Calu3 (cell line): ENCODE data around the gene ALG1. TPM values are rescaled to one million over a fixed set of nuclear protein-coding genes. Genes with fewer than 3 reads are reported as not detected.

ENCODE experiments used
- BruUV-seq: library from RNA; stranded (reverse); fragments of 400-500 nt; replicated peaks from 2 replicates; lab custom pipeline; 2021; lab: Mats Ljungman, UMichigan
- CTCF ChIA-PET: fragments of 300-600 bp; sonication (Branson Sonifier 250); formaldehyde crosslinking; loops from one replicate; lab custom pipeline; 2022; ENCODE audit warnings: antibody characterized with exemption; lab: Charles Lee
- DNase-seq: peaks from one replicate; pipeline ENCODE4 v3.0.0; 2022
- H3K27ac Mint-ChIP-seq: one replicate; pipeline ENCODE4 v1.8.0; 2022; ENCODE audit warnings: mixed read lengths; ENCODE audit not compliant: unreplicated experiment
- H3K27me3 Mint-ChIP-seq: one replicate; pipeline ENCODE4 v1.8.0; 2022; ENCODE audit warnings: mixed read lengths; ENCODE audit not compliant: unreplicated experiment
- H3K36me3 Mint-ChIP-seq: one replicate; pipeline ENCODE4 v1.8.0; 2022; ENCODE audit warnings: mild to moderate bottlenecking, moderate library complexity, mixed read lengths; ENCODE audit not compliant: insufficient read depth, unreplicated experiment
- H3K4me1 Mint-ChIP-seq: one replicate; pipeline ENCODE4 v1.8.0; 2022; ENCODE audit warnings: mild to moderate bottlenecking, low read depth, mixed read lengths; ENCODE audit not compliant: unreplicated experiment
- H3K4me3 Mint-ChIP-seq: one replicate; pipeline ENCODE4 v1.8.0; 2022; ENCODE audit warnings: mild to moderate bottlenecking, low read depth, moderate library complexity, mixed read lengths; ENCODE audit not compliant: unreplicated experiment
- H3K9me3 Mint-ChIP-seq: one replicate; pipeline ENCODE4 v1.8.0; 2022; ENCODE audit warnings: low read depth, mixed read lengths; ENCODE audit not compliant: unreplicated experiment
- CTCF ChIP-seq: fragments of 200-600 bp; IDR thresholded peaks from one replicate; pipeline ENCODE4 v1.8.0; 2022; ENCODE audit warnings: antibody characterized with exemption; ENCODE audit not compliant: unreplicated experiment
- intact Hi-C: fragments of 100-400 bp; cut with micrococcal nuclease; formaldehyde crosslinking; loops from one replicate; pipeline ENCODE4 v1.10.0; 2022; ENCODE audit not compliant: unreplicated experiment
- total RNA-seq: library from RNA; stranded (reverse); gene quantifications from 2 replicates; pipeline ENCODE4 v1.2.3, GENCODE V29; 2022

Gene ALG1
- total RNA-seq, 1 experiment from 2014 or later: 38.3 TPM

- Mint-ChIP-seq H3K4me3 (no peak overlapping the region), H3K27ac (no peak overlapping the region), H3K36me3 (peaks cover 21% of the 10 kb centered on the region), H3K9me3 (no peaks in the 10 kb centered on the region), H3K27me3 (peaks cover 8% of the 10 kb centered on the region), H3K4me1 (peaks cover 22% of the 10 kb centered on the region)
- no peak for DNase-seq
- intact Hi-C loops: no loop called here
- TF ChIP-seq CTCF: no peak
- BruUV-seq: no TSS peak
- CTCF ChIA-PET: interaction anchor here (0.7 kb wide), 1 partner anchor 359 kb away, joined by 4 read pairs; no protein-coding TSS in a partner anchor
Measured at GRCh38 chr16:5030251-5030870, 41.3 kb upstream of the ALG1 start.

GRCh38 chr16:5031601-5032000 is 40.0 kb upstream of the ALG1 start:
- no peak for DNase-seq
- Mint-ChIP-seq H3K4me3 (no peak overlapping the region), H3K4me1 (peaks cover 25% of the 10 kb centered on the region), H3K27me3 (peaks cover 20% of the 10 kb centered on the region), H3K36me3 (peaks cover 21% of the 10 kb centered on the region), H3K9me3 (no peaks in the 10 kb centered on the region), H3K27ac (no peak overlapping the region)
- CTCF ChIA-PET: no interaction called here
- intact Hi-C loops: no loop called here
- TF ChIP-seq CTCF: no peak
- no TSS peak for BruUV-seq

GRCh38 chr16:5032748-5033167 is 38.9 kb upstream of the ALG1 start:
- no peaks in the 10 kb centered on the region for H3K9me3 Mint-ChIP-seq
- TSS peak; percentile 68 for BruUV-seq
- peaks cover 30% of the 10 kb centered on the region for H3K27me3 Mint-ChIP-seq
- peaks cover 21% of the 10 kb centered on the region for H3K36me3 Mint-ChIP-seq
- TF ChIP-seq CTCF: no peak
- H3K27ac Mint-ChIP-seq: no peak overlapping the region
- CTCF ChIA-PET: interaction anchor here (0.6 kb wide), 1 partner anchor 62 kb away, joined by 5 read pairs; no protein-coding TSS in a partner anchor
- H3K4me1 Mint-ChIP-seq: peaks cover 25% of the 10 kb centered on the region
- intact Hi-C loops: loop anchor here (2.0 kb wide), 1 partner anchor 74 kb away; the partner anchor contains the start of gene SEC14L5
- DNase-seq: no peak
- H3K4me3 Mint-ChIP-seq: peak overlapping the region; percentile 76

- Mint-ChIP-seq H3K27ac (peak within 1 kb of the TSS; percentile 56), H3K27me3 (peaks cover 38% of the 10 kb centered on the region), H3K9me3 (no peaks in the 10 kb centered on the region), H3K36me3 (peaks cover 21% of the 10 kb centered on the region), H3K4me3 (peak within 1 kb of the TSS; percentile 76), H3K4me1 (peaks cover 25% of the 10 kb centered on the region)
- CTCF ChIA-PET: no interaction called here
- DNase-seq: peak; percentile 92
- BruUV-seq: no TSS peak
- no peak for TF ChIP-seq CTCF
- intact Hi-C loops: loop anchor here (2.0 kb wide), 1 partner anchor 75 kb away; the partner anchor contains the start of gene SEC14L5
Measured at GRCh38 chr16:5033256-5034166, 38.1 kb upstream of the ALG1 start, which contains the start of gene NAGPA. Gene NAGPA, minus strand, starts transcription at chr16:5033935. Its CDS starts 21 bp downstream, at chr16:5033914.
